ENCODE results near the gene OR5AU1.

OR5AU1 gene

DNA sequence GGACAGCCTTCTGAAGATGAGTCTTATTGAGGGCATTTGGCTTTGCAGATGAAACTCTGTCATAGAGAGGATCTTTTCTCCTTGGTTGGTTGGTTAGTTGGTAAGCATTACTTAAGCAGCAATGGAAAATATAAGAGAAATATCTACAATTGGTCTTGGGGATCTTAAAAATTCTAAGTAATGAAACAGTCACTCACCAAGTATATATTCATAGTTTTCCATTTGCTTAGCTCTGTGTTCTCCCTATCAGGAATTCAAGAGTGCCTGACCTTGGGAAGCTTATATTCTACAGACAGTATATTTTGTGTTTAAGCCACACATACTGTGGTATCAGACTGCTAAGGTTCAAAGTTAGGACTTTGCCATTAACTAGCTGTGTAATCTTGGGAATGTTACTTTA lies at the start of gene OR5AU1:
Gene OR5AU1, minus strand, starts transcription at position 101 of the 400 bp plus-strand sequence. CDS start 191 bp downstream, outside the sequence.
- no peak within 1 kb of the TSS for H3K4me3 ChIP-seq (replicated peaks; ENCODE audit: low read depth, low read length)
- no peak for DNase-seq (ENCODE audit: extremely low read depth, low read depth)
- TF ChIP-seq, protein P1, sequence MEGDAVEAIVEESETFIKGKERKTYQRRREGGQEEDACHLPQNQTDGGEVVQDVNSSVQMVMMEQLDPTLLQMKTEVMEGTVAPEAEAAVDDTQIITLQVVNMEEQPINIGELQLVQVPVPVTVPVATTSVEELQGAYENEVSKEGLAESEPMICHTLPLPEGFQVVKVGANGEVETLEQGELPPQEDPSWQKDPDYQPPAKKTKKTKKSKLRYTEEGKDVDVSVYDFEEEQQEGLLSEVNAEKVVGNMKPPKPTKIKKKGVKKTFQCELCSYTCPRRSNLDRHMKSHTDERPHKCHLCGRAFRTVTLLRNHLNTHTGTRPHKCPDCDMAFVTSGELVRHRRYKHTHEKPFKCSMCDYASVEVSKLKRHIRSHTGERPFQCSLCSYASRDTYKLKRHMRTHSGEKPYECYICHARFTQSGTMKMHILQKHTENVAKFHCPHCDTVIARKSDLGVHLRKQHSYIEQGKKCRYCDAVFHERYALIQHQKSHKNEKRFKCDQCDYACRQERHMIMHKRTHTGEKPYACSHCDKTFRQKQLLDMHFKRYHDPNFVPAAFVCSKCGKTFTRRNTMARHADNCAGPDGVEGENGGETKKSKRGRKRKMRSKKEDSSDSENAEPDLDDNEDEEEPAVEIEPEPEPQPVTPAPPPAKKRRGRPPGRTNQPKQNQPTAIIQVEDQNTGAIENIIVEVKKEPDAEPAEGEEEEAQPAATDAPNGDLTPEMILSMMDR (IDR thresholded peaks at IDR 0.05; ENCODE audit: low read depth, low read length, missing control alignments): no peak

DNA sequence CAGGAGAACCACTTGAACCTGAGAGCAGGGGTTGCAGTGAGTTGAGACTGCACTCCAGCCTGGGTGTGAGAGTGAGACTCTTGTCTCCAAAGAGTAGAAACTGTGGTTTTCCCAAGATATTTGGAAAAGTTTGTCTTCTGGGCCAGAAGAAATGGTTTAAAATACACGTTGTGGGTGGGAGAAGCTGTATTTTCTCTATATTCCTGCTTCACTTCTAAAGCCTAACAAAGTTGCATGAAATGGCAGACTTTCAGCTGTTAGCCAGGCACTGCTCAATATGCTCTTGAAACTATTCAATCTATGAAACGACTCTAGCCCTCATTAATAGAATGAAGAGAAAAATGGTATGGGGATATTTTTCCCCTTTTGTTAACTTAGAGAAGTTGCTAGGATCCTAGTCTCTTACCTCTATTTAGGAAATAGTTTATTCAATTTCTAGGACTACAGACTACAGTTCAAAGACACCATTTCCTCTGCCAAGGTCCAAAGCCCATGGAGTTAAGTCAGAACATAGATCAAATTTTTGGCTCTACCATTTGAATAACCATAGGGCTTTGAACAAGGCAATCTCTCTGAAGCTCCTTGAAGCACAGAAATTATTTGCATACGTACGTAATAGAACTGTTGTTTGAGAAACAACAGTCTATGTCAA lies 49.3 kb upstream of the OR5AU1 start:
- DNase-seq (ENCODE audit: extremely low read depth, low read depth): no peak
- TF ChIP-seq, protein P1 (IDR thresholded peaks at IDR 0.05; ENCODE audit: low read depth, low read length, missing control alignments): no peak
- H3K4me3 ChIP-seq (replicated peaks; ENCODE audit: low read depth, low read length): no peak overlapping the region

DNA sequence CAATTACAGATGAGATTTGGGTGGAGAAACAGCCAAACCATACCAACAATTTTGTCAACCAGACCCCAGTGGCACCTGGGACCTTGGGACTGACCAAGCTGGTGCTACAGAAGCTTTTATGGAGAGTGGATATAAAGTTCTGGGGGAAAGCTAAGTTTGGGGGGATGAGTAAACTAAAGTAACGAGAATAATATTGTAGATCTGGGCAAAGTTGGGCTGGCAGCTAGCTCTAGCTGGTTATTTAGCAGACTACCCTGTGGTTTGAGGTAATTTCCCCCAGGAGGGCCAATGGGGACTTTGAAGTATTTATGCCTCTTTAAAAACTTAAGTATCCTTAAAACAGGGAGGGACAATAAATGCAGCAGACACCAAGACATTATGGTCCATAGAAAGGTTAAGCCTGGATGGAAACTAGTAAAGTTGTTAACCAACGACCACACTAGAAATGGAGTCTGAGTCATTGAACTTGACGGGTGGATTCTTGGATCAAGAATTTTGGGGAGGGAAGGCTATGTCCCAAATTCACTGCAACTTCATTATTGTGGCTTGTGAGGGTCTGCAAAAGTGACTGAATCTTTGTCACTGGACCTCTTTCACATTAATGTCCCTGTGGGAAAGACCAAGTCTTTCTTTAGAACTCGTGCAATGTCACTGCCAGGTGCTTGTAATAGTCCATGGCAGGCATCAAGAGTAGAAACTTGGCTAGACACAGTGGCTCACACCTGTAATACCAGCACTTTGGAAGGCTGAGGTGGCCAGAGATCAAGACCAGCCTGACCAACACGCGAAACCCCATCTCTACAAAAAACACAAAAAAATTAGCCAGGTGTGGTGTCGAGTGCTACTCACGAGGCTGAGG lies 48.5 kb upstream of the OR5AU1 start:
- DNase-seq (ENCODE audit: extremely low read depth, low read depth): no peak
- TF ChIP-seq, protein P1 (IDR thresholded peaks at IDR 0.05; ENCODE audit: low read depth, low read length, missing control alignments): no peak
- H3K4me3 ChIP-seq (replicated peaks; ENCODE audit: low read depth, low read length): no peak overlapping the region

DNA sequence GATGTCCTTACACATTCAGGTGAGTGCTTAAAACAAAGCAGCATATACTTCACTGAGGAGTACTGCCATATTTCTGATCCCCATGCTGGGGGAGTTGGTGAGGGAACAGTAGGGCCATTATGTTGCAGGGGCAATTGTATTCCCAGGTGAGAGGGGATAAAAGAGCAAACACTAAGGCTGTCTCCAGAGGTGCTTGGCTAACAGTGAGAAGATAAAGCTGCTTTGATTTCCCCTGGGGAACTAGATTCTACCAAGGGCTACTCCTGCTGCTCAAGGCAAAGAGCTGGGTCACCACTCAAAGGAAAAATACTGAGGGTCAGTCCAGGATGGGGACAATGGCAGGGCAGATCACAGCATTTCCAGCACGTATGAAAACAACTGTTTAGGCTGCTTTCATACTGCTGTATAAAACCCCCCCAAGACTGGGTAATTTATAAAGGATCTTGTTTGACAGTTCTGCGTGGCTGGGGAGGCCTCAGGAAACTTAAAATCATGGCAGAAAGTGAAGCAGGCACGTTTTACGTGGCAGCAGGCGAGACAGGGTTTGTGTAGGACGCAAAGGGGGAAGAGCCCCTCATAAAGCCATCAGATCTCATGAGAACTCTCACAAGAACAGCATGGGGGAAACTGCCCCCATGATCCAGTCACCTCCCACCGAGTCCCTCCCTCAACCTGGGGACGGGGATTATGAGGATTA lies 47.8 kb upstream of the OR5AU1 start:
- TF ChIP-seq, protein P1 (IDR thresholded peaks at IDR 0.05; ENCODE audit: low read depth, low read length, missing control alignments): no peak
- H3K4me3 ChIP-seq (replicated peaks; ENCODE audit: low read depth, low read length): no peak overlapping the region
- no peak for DNase-seq (ENCODE audit: extremely low read depth, low read depth)

DNA sequence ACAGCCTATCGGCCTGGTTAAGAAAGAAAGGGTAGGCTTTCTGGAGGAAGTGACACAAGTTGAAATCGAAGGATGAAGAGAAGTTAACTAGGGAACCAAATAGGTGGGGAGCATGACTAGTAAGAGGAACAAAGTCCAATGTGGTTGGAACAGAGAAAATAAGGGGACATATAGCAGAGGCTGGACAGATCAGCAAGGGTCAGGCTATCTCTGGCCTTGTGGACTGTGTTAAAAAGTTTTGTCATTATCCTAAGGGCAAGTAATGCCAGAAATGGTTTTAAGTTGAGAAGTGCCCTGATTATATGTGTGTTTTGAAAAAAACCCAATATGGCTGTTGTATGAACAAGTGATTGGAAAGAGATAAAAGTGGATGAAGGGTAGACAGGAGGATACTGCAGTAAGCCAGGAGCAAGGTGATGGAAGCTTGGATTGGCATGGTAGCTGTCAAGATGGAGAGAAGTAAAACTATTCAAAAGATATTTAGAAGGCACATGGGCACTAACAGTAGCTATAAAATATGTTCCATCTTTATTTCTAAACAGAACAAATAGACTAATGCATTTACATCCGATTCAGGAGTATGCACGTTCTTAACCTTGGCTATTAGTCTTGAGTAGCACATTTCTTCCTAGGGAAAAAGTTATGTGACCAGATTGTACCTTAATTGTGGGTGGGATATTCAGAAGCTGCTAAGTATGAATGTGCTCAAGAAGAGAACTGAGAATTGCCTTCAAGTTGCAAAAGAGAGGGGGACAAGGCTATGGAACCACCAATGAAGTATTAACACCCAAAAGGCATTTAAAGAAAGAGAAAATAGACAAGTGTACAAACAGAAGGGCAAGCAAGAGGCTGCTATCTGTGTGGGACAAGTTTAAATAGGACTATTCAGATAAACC lies 46.8 kb upstream of the OR5AU1 start:
- no peak overlapping the region for H3K4me3 ChIP-seq (replicated peaks; ENCODE audit: low read depth, low read length)
- no peak for DNase-seq (ENCODE audit: extremely low read depth, low read depth)
- TF ChIP-seq, protein P1 (IDR thresholded peaks at IDR 0.05; ENCODE audit: low read depth, low read length, missing control alignments): no peak

Data from HFF-Myc (cell line).